GM12891 (cell line): Measurements from ENCODE around the gene COPE.

Experiments used
- PAX5 ChIP-seq: IDR thresholded peaks from 2 replicates; pipeline ENCODE4 v1.6.1; 2011; ENCODE audit warnings: low read length, moderate library complexity, mild to moderate bottlenecking; ENCODE audit not compliant: insufficient read depth, severe bottlenecking
- POLR2A ChIP-seq: IDR thresholded peaks from 2 replicates; pipeline ENCODE4 v1.6.1; 2011; ENCODE audit warnings: low read depth, low read length, control low read depth
- POLR2AphosphoS5 ChIP-seq: IDR thresholded peaks from 2 replicates; pipeline ENCODE4 v1.6.1; 2011; ENCODE audit warnings: low read depth, low read length, control low read depth
- POU2F2 ChIP-seq: IDR thresholded peaks from 2 replicates; pipeline ENCODE4 v1.6.1; 2011; ENCODE audit warnings: low read depth, mild to moderate bottlenecking, control low read depth, low read length, moderate library complexity
- SPI1 ChIP-seq: IDR thresholded peaks from 2 replicates; pipeline ENCODE4 v1.6.1; 2011; ENCODE audit warnings: low read depth, low read length, control low read depth
- TAF1 ChIP-seq: IDR thresholded peaks from 2 replicates; pipeline ENCODE4 v1.6.1; 2011; ENCODE audit warnings: low read depth, low read length, control low read depth

DNA sequence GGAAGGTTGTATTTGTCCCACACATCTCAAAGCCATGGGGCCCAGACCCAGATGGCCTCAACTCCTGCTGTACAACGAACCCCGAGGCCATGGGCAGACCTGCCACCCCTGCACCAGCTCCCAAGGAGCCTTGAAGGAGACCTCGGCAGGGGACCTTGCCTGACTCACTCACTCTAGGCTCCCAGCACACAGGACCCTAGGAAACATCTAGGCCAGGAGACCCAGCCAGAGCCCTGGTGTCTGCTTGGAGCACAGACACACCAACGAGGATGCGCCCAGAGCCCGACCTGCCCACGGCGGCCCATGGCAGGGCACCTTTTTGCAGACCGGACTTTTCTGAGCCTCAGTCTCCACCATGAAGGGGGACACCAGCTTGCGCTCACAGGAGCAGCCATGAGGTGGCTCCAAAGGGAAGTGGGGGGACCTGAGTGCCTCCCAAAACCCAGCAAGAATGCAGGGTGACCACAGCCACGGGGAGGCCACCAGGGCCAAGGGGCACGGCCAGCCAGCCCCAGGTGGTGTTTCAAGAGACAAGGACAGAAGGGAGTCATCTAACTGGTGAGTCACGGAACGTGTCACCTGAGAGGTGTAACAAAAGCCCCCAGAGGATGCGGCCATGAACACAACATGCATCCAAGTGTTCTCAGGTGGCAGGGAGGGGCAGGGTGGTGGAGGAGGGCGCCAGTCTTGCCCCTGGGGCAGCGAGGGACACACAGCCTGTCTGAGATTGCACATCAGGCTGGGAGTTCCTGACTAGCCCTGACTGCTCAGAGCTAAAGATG, 18.3 kb downstream of the COPE start:
- TF ChIP-seq POLR2AphosphoS5 (no peak), SPI1 (no peak), POLR2A (no peak), TAF1 (no peak), POU2F2 (no peak), PAX5 (no peak)
